ENCODE data around the gene DAAM1. TPM values are rescaled to one million over a fixed set of nuclear protein-coding genes. Genes with fewer than 3 reads are reported as not detected.

Gene DAAM1
- total RNA-seq, 1 donor from 2014 or later, result 38.0 TPM

- Histone ChIP-seq H3K27me3 (ENCODE audit: insufficient read depth, low read length) (no peaks in the 10 kb centered on the region), H4K20me1 (ENCODE audit: insufficient read depth, low read length) (no peaks in the 10 kb centered on the region), H3K36me3 (ENCODE audit: insufficient read depth, low read length) (peaks cover 16% of the 10 kb centered on the region), H3K4me3 (ENCODE audit: insufficient read depth, low read depth, low read length) (no peak overlapping the region), H3K27ac (ENCODE audit: low read depth, low read length) (no peak overlapping the region), H3K9ac (ENCODE audit: low read length) (no peak overlapping the region), H2AFZ (ENCODE audit: low read depth, low read length) (no peak overlapping the region), H3K4me1 (ENCODE audit: insufficient read depth, low read length) (peaks cover 12% of the 10 kb centered on the region), H3K79me2 (ENCODE audit: insufficient read depth, low read length) (no peaks in the 10 kb centered on the region), H3K4me2 (ENCODE audit: low read length) (no peak overlapping the region), H3K9me3 (ENCODE audit: insufficient read depth, low read depth, low read length) (no peaks in the 10 kb centered on the region)
- DNase-seq (ENCODE audit: low read depth) (no peak), FAIRE-seq (peak; percentile 64)
- Mint-ChIP-seq H3K4me1 (ENCODE audit: low read depth, unreplicated experiment) (peaks cover 11% of the 10 kb centered on the region), H3K36me3 (ENCODE audit: low read depth, unreplicated experiment) (peaks cover 10% of the 10 kb centered on the region), H3K27ac (ENCODE audit: unreplicated experiment) (no peak overlapping the region), H3K27me3 (ENCODE audit: low read depth, unreplicated experiment) (no peaks in the 10 kb centered on the region), H3K9me3 (ENCODE audit: unreplicated experiment) (no peaks in the 10 kb centered on the region), H3K4me3 (ENCODE audit: unreplicated experiment) (no peak overlapping the region)
- TF ChIP-seq, protein P1, sequence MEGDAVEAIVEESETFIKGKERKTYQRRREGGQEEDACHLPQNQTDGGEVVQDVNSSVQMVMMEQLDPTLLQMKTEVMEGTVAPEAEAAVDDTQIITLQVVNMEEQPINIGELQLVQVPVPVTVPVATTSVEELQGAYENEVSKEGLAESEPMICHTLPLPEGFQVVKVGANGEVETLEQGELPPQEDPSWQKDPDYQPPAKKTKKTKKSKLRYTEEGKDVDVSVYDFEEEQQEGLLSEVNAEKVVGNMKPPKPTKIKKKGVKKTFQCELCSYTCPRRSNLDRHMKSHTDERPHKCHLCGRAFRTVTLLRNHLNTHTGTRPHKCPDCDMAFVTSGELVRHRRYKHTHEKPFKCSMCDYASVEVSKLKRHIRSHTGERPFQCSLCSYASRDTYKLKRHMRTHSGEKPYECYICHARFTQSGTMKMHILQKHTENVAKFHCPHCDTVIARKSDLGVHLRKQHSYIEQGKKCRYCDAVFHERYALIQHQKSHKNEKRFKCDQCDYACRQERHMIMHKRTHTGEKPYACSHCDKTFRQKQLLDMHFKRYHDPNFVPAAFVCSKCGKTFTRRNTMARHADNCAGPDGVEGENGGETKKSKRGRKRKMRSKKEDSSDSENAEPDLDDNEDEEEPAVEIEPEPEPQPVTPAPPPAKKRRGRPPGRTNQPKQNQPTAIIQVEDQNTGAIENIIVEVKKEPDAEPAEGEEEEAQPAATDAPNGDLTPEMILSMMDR (IDR thresholded peaks at IDR 0.05; ENCODE audit: insufficient read depth, low read depth, low read length), result no peak
- no peak for TF ChIP-seq EZH2 (IDR thresholded peaks at IDR 0.05; ENCODE audit: insufficient read depth, low read length)
These were observed 140.0 kb downstream of the DAAM1 start for GRCh38 chr14:59328454-59328853.

DNA sequence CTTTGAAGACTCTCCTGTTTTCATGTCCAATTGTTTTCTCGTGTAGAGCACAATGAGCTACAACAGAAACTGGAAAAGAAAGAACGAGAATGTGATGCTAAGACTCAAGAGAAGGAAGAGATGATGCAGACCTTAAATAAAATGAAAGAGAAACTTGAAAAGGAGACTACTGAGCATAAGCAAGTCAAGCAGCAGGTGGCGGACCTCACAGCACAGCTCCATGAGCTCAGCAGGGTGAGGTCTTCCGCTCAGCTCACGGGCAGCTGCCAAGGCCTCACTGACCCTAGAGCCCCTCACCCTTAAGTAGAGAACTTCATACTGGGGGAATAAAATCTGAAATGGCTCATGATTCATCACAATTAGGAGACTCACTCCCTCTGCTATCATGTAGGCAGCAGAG, 142.0 kb downstream of the DAAM1 start:
- H3K27me3 Mint-ChIP-seq (ENCODE audit: low read depth, unreplicated experiment), result no peaks in the 10 kb centered on the region
- peaks cover 13% of the 10 kb centered on the region for H3K36me3 Mint-ChIP-seq (ENCODE audit: low read depth, unreplicated experiment)
- Histone ChIP-seq H3K79me2 (ENCODE audit: insufficient read depth, low read length) (no peaks in the 10 kb centered on the region), H3K4me1 (ENCODE audit: insufficient read depth, low read length) (peaks cover 18% of the 10 kb centered on the region), H3K4me3 (ENCODE audit: insufficient read depth, low read depth, low read length) (no peak overlapping the region), H3K27ac (ENCODE audit: low read depth, low read length) (no peak overlapping the region), H4K20me1 (ENCODE audit: insufficient read depth, low read length) (no peaks in the 10 kb centered on the region), H3K9ac (ENCODE audit: low read length) (no peak overlapping the region), H3K36me3 (ENCODE audit: insufficient read depth, low read length) (peaks cover 10% of the 10 kb centered on the region), H3K4me2 (ENCODE audit: low read length) (no peak overlapping the region), H2AFZ (ENCODE audit: low read depth, low read length) (no peak overlapping the region), H3K9me3 (ENCODE audit: insufficient read depth, low read depth, low read length) (no peaks in the 10 kb centered on the region), H3K27me3 (ENCODE audit: insufficient read depth, low read length) (no peaks in the 10 kb centered on the region)
- TF ChIP-seq, protein P1 (IDR thresholded peaks at IDR 0.05; ENCODE audit: insufficient read depth, low read depth, low read length), result no peak
- no peak for TF ChIP-seq EZH2 (IDR thresholded peaks at IDR 0.05; ENCODE audit: insufficient read depth, low read length)
- DNase-seq (ENCODE audit: low read depth), result no peak
- H3K9me3 Mint-ChIP-seq (ENCODE audit: unreplicated experiment), result no peaks in the 10 kb centered on the region
- FAIRE-seq, result no peak
- no peak overlapping the region for H3K27ac Mint-ChIP-seq (ENCODE audit: unreplicated experiment)
- H3K4me3 Mint-ChIP-seq (ENCODE audit: unreplicated experiment), result no peak overlapping the region
- H3K4me1 Mint-ChIP-seq (ENCODE audit: low read depth, unreplicated experiment), result peaks cover 16% of the 10 kb centered on the region

DNA sequence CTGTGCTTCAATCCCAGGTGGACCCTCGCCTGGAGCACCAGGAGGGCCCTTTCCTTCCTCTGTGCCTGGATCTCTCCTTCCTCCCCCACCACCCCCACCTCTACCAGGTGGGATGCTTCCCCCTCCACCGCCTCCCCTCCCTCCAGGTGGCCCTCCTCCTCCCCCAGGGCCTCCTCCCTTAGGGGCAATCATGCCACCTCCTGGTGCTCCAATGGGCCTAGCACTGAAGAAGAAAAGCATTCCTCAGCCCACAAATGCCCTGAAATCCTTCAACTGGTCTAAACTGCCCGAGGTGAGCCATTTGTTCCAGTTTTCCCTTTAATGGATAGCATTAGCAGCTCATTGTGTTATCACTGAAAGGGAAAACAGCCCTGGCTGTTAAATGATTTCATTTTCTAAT, 142.8 kb downstream of the DAAM1 start:
- Mint-ChIP-seq H3K36me3 (ENCODE audit: low read depth, unreplicated experiment) (peaks cover 13% of the 10 kb centered on the region), H3K9me3 (ENCODE audit: unreplicated experiment) (no peaks in the 10 kb centered on the region), H3K4me1 (ENCODE audit: low read depth, unreplicated experiment) (peaks cover 16% of the 10 kb centered on the region), H3K27me3 (ENCODE audit: low read depth, unreplicated experiment) (no peaks in the 10 kb centered on the region), H3K4me3 (ENCODE audit: unreplicated experiment) (no peak overlapping the region), H3K27ac (ENCODE audit: unreplicated experiment) (no peak overlapping the region)
- H2AFZ ChIP-seq (ENCODE audit: low read depth, low read length), result no peak overlapping the region
- no peak overlapping the region for H3K4me2 ChIP-seq (ENCODE audit: low read length)
- H3K4me1 ChIP-seq (ENCODE audit: insufficient read depth, low read length), result peaks cover 18% of the 10 kb centered on the region
- no peaks in the 10 kb centered on the region for H3K27me3 ChIP-seq (ENCODE audit: insufficient read depth, low read length)
- TF ChIP-seq EZH2 (IDR thresholded peaks at IDR 0.05; ENCODE audit: insufficient read depth, low read length), result no peak
- TF ChIP-seq, protein P1 (IDR thresholded peaks at IDR 0.05; ENCODE audit: insufficient read depth, low read depth, low read length), result no peak
- DNase-seq (ENCODE audit: low read depth), result no peak
- H3K79me2 ChIP-seq (ENCODE audit: insufficient read depth, low read length), result no peaks in the 10 kb centered on the region
- no peak overlapping the region for H3K27ac ChIP-seq (ENCODE audit: low read depth, low read length)
- H3K9me3 ChIP-seq (ENCODE audit: insufficient read depth, low read depth, low read length), result no peaks in the 10 kb centered on the region
- H3K9ac ChIP-seq (ENCODE audit: low read length), result no peak overlapping the region
- H3K36me3 ChIP-seq (ENCODE audit: insufficient read depth, low read length), result peaks cover 9% of the 10 kb centered on the region
- H4K20me1 ChIP-seq (ENCODE audit: insufficient read depth, low read length), result no peaks in the 10 kb centered on the region
- H3K4me3 ChIP-seq (ENCODE audit: insufficient read depth, low read depth, low read length), result no peak overlapping the region
- FAIRE-seq, result no peak

All from astrocyte (in vitro differentiated cells and primary cell).